ENCODE results near the gene PAX4. TPM values are rescaled to one million over a fixed set of nuclear protein-coding genes. Genes with fewer than 3 reads are reported as not detected.

The PAX4 gene
- total and polyA plus RNA-seq, 5 donors, result not detected

DNA sequence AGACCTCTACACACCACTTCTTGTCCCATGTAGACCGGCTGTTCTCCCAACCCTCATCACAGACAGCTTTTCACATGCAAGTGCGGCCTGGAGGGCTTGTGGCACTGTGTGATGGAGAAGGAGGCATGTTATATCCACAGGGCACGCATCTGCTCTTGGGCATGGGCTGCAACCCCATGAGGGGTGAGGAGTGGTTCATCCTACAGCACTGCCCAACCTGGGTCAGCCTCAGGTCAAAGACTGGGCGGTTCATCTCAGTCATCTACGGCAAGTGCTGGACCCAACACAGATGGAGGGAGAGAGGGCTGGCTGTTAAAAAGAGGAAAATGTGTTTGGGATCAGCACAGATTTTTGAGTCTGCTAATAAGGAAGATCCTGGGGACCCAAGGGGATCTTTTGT, 22.2 kb downstream of the PAX4 start:
- intact Hi-C loops (cut with DNase I), result no loop called here

DNA sequence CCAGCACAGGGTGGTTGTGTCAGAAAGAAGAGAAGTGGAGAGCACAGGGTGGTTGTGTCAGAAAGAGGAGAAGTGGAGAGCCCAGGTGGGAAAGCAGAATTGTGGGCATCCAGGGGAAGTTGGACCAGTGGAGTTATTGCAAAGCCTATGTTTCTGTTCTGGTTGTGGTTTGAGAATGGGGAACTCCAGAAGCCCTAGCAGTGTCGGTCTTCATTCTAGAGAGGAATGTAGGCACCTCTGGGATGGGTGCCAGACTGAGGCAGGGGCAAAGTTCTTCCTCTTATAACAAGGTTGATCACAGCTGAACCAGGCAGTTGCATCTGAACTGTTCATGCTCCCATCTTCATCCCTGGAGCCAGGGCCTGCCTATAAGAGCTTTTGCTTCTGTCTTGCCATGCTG, 23.5 kb downstream of the PAX4 start:
- Histone ChIP-seq H3K4me3 (ENCODE audit: low read length) (no peak overlapping the region), H3K9me3 (ENCODE audit: control insufficient read depth, low read length) (no peaks in the 10 kb centered on the region), H3K27me3 (ENCODE audit: control insufficient read depth, insufficient read depth) (no peaks in the 10 kb centered on the region), H3K27ac (ENCODE audit: low read length) (no peak overlapping the region), H3K4me1 (ENCODE audit: control insufficient read depth, insufficient read depth, low read length) (peaks cover 1% of the 10 kb centered on the region)
- intact Hi-C loops (cut with DNase I), result loop anchor here in 1 of 4 donors (5.0 kb wide), 1 partner anchor 53 kb away; no protein-coding TSS in a partner anchor
- 69% methylated on average over 1 of the region's 1 CpG for WGBS
- peak in 2 of 3 donors; percentile 62 to 67 for DNase-seq
- ATAC-seq, result no peak

More for the DNA sequence above, 22.2 kb downstream of the PAX4 start:
- DNase-seq (no peak), ATAC-seq (no peak)
- Histone ChIP-seq H3K9me3 (ENCODE audit: control insufficient read depth, low read length) (no peaks in the 10 kb centered on the region), H3K4me1 (ENCODE audit: control insufficient read depth, insufficient read depth, low read length) (no peaks in the 10 kb centered on the region), H3K4me3 (ENCODE audit: low read length) (no peak overlapping the region), H3K27ac (ENCODE audit: low read length) (no peak overlapping the region), H3K27me3 (ENCODE audit: control insufficient read depth, insufficient read depth) (no peaks in the 10 kb centered on the region)
- 92% methylated on average over 5 of the region's 5 CpGs for WGBS

DNA sequence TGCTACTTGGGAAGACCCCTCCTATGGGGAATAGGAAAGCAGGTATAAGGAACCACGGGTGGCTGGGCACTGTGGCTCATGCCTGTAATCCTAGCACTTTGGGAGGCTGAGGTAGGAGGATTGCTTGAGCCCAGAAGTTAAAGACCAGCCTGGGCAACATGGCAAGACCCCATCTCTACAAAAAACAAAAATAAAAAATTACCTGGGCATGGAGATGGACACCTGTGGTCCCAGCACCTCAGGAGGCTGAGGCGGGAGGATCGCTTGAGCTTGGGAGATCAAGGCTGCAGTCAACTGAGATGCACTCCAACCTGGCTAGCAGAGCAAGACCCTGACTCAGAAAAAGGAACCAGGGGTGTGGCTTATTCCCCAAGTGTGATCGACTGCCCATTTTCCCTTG, 25.4 kb downstream of the PAX4 start:
- no peak for ATAC-seq
- H3K4me1 ChIP-seq (ENCODE audit: control insufficient read depth, insufficient read depth, low read length), result peaks cover 3% of the 10 kb centered on the region
- DNase-seq, result no peak
- no peak overlapping the region for H3K27ac ChIP-seq (ENCODE audit: low read length)
- no peak overlapping the region for H3K4me3 ChIP-seq (ENCODE audit: low read length)
- H3K9me3 ChIP-seq (ENCODE audit: control insufficient read depth, low read length), result no peaks in the 10 kb centered on the region
- intact Hi-C loops (cut with DNase I), result loop anchor here in 1 of 4 donors (5.0 kb wide), 1 partner anchor 55 kb away; no protein-coding TSS in a partner anchor
- no peaks in the 10 kb centered on the region for H3K27me3 ChIP-seq (ENCODE audit: control insufficient read depth, insufficient read depth)
- 78% methylated on average over 4 of the region's 4 CpGs for WGBS

DNA sequence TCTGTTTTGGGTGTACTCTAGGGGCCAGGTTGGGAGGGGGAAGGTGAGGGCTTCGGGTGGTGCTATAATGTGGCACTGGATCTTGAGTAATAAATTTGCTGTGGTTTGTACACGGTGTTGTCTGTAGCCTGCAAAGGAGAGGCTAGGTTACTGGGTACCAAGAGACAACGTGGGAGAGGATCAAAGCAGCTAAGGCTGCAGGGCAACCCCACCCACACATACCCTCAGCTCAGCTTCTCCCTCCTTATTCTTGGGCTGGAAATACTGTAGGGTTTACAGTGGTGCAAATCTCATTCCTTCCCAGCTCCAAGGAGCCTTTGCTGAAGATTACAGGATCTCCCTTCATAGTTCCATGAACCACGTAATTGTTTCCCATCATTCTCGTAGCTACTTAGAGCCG, 26.4 kb downstream of the PAX4 start:
- ATAC-seq (no peak), DNase-seq (no peak)
- no peaks in the 10 kb centered on the region for H3K27me3 ChIP-seq (ENCODE audit: control insufficient read depth, insufficient read depth)
- H3K27ac ChIP-seq (ENCODE audit: low read length), result no peak overlapping the region
- 84% methylated on average over 6 of the region's 6 CpGs for WGBS
- intact Hi-C loops (cut with DNase I), result loop anchor here in 1 of 4 donors (5.0 kb wide), 1 partner anchor 56 kb away; no protein-coding TSS in a partner anchor
- H3K4me3 ChIP-seq (ENCODE audit: low read length), result no peak overlapping the region
- peaks cover 3% of the 10 kb centered on the region for H3K4me1 ChIP-seq (ENCODE audit: control insufficient read depth, insufficient read depth, low read length)
- no peaks in the 10 kb centered on the region for H3K9me3 ChIP-seq (ENCODE audit: control insufficient read depth, low read length)

DNA sequence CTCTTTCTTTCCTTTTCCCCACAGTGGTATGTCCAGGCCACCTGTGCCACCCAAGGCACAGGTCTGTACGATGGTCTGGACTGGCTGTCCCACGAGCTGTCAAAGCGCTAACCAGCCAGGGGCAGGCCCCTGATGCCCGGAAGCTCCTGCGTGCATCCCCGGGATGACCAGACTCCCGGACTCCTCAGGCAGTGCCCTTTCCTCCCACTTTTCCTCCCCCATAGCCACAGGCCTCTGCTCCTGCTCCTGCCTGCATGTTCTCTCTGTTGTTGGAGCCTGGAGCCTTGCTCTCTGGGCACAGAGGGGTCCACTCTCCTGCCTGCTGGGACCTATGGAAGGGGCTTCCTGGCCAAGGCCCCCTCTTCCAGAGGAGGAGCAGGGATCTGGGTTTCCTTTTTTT, 26.8 kb downstream of the PAX4 start:
- peaks cover 3% of the 10 kb centered on the region for H3K4me1 ChIP-seq (ENCODE audit: control insufficient read depth, insufficient read depth, low read length)

DNA sequence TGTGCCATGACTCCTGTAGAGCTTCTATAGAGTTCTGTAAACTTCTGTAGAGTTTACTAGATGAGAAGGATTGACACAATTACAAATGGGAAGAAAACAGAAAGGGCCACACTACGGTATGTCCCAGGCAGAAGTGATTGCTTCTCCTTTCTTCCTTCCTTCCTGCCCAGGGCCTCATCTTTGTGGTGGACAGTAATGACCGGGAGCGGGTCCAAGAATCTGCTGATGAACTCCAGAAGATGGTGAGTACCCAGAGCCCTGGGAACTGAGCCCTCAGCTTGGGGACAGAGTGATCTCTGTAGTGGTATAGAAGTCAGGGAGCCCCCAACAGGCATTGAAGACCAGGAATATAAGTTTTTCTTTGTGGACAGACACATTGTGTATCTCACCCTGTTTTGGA, 28.0 kb downstream of the PAX4 start:
- Histone ChIP-seq H3K27me3 (ENCODE audit: control insufficient read depth, insufficient read depth) (no peaks in the 10 kb centered on the region), H3K4me1 (ENCODE audit: control insufficient read depth, insufficient read depth, low read length) (peaks cover 3% of the 10 kb centered on the region), H3K27ac (ENCODE audit: low read length) (no peak overlapping the region), H3K9me3 (ENCODE audit: control insufficient read depth, low read length) (no peaks in the 10 kb centered on the region), H3K4me3 (ENCODE audit: low read length) (no peak overlapping the region)
- no peak for ATAC-seq
- WGBS, result 61% methylated on average over 3 of the region's 3 CpGs
- intact Hi-C loops (cut with DNase I), result loop anchor here in 1 of 4 donors (5.0 kb wide), 1 partner anchor 57 kb away; no protein-coding TSS in a partner anchor
- DNase-seq, result peak in 1 of 3 donors; percentile 66

More for the DNA sequence above, 26.8 kb downstream of the PAX4 start:
- H3K4me3 ChIP-seq (ENCODE audit: low read length), result no peak overlapping the region
- no peaks in the 10 kb centered on the region for H3K9me3 ChIP-seq (ENCODE audit: control insufficient read depth, low read length)
- intact Hi-C loops (cut with DNase I), result loop anchor here in 1 of 4 donors (5.0 kb wide), 1 partner anchor 56 kb away; no protein-coding TSS in a partner anchor
- WGBS, result 92% methylated on average over 7 of the region's 7 CpGs
- H3K27me3 ChIP-seq (ENCODE audit: control insufficient read depth, insufficient read depth), result no peaks in the 10 kb centered on the region
- ATAC-seq (no peak), DNase-seq (no peak)
- no peak overlapping the region for H3K27ac ChIP-seq (ENCODE audit: low read length)

DNA sequence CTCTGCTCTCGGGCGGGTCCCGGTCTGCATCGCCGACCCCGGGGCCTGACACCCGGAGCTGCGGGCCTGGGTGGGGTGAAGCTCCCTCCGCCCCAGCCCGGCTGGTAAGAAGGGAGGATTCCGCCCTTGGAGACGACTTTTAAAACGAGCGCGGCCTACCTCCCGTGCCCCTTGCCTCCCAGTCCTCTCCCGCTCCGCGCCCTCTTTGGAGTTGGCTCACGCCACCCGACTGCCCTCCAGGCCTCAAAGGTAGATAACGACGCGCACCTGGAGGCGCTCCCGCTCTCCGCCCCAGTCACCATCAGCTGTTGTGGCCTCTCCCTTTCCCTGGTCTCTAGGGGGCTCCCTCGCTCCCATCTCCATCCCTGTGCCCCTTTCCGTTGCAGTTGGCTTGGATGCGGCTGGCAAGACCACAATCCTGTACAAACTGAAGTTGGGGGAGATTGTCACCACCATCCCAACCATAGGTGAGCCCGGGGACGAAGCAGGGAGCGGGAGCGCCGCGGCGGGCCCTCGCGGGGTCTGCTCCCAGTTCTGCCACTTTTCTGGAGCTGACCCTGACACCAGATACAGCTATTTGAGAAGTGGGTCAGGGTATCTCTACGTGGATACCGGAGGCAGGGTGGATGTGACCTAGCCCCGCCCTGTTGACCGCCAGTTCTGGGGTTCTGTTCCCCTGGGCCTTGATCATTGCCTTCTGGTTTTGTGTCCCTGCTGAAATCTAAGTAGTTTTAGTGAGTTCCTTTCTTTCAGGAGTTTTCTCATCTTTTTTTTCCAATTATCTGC, 29.1 kb downstream of the PAX4 start:
- Histone ChIP-seq H3K4me3 (ENCODE audit: low read length) (peak overlapping the region; percentile 94), H3K27me3 (ENCODE audit: control insufficient read depth, insufficient read depth) (no peaks in the 10 kb centered on the region), H3K4me1 (ENCODE audit: control insufficient read depth, insufficient read depth, low read length) (peaks cover 10% of the 10 kb centered on the region), H3K27ac (ENCODE audit: low read length) (peak overlapping the region; percentile 85), H3K9me3 (ENCODE audit: control insufficient read depth, low read length) (no peaks in the 10 kb centered on the region)
- DNase-seq (peak; percentile 48 to 76 (median 72)), ATAC-seq (peak; percentile 17 to 27)
- 3% methylated on average over 43 of the region's 43 CpGs for WGBS
- intact Hi-C loops (cut with DNase I), result no loop called here

DNA sequence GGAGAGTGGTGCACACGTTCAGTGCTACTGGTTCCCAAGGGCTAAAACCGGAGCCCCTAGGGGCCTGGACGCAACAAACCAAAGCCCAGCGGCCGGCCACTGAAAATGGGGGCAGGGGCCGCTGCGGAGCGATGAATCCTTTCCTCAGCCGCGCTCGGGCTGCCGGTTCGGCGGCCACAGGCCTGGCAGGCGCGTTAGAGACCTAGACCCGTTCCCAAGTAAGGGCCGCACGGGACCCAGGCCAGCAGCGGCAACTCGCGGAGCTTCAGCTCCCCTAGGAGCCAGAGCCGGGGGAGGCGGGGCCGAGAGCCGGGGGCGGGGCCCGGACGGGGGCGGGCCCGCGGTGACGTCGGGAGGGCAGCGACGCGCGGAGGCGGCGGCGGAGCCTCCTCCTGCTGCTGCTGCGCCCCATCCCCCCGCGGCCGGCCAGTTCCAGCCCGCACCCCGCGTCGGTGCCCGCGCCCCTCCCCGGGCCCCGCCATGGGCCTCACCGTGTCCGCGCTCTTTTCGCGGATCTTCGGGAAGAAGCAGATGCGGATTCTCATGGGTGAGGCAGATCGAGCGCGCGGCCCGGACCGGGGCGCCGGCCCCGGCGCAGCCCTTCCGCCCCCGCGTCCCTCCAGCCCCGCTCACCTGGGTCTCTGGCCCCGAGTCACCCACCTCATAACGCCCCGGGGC, 29.8 kb downstream of the PAX4 start, which contains the start of gene ARF5:
TSS of gene ARF5 (plus strand) at position 393 of the 678 bp plus-strand sequence. CDS start at position 481, 88 bp downstream.
- Histone ChIP-seq H3K4me3 (ENCODE audit: low read length) (peak within 1 kb of the TSS; percentile 94), H3K27me3 (ENCODE audit: control insufficient read depth, insufficient read depth) (no peaks in the 10 kb centered on the region), H3K27ac (ENCODE audit: low read length) (peak within 1 kb of the TSS; percentile 90), H3K9me3 (ENCODE audit: control insufficient read depth, low read length) (no peaks in the 10 kb centered on the region), H3K4me1 (ENCODE audit: control insufficient read depth, insufficient read depth, low read length) (peaks cover 13% of the 10 kb centered on the region)
- ATAC-seq, result peak; percentile 94 to 96
- under 1% methylated on average over 77 of the region's 77 CpGs for WGBS
- intact Hi-C loops (cut with DNase I), result no loop called here
- DNase-seq, result peak; percentile 90 to 97 (median 95)

DNA sequence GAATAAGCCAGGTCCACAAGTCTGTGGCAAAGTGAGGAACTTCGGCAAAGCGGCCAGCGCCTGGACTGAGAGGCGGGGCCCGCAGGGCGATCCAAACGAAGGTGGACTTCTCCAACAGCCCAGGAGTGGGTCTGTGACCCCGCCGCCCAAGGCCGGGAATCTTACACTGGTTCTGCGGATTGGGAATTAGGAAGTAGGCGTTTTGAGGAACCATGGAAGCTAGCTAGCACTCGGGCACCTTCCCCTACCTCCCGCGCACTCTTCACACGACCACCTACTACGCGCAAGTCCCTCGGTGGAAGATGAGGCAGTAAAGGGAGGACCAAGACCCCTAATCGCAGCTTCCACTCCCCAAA, 30.3 kb downstream of the PAX4 start:
- Histone ChIP-seq H3K4me3 (ENCODE audit: low read length) (peak overlapping the region; percentile 94), H3K27ac (ENCODE audit: low read length) (peak overlapping the region; percentile 90), H3K4me1 (ENCODE audit: control insufficient read depth, insufficient read depth, low read length) (peaks cover 13% of the 10 kb centered on the region), H3K27me3 (ENCODE audit: control insufficient read depth, insufficient read depth) (no peaks in the 10 kb centered on the region), H3K9me3 (ENCODE audit: control insufficient read depth, low read length) (no peaks in the 10 kb centered on the region)
- ATAC-seq (no peak), DNase-seq (peak in 2 of 3 donors; percentile 63 to 73)
- intact Hi-C loops (cut with DNase I), result no loop called here
- 48% methylated on average over 20 of the region's 20 CpGs for WGBS

DNA sequence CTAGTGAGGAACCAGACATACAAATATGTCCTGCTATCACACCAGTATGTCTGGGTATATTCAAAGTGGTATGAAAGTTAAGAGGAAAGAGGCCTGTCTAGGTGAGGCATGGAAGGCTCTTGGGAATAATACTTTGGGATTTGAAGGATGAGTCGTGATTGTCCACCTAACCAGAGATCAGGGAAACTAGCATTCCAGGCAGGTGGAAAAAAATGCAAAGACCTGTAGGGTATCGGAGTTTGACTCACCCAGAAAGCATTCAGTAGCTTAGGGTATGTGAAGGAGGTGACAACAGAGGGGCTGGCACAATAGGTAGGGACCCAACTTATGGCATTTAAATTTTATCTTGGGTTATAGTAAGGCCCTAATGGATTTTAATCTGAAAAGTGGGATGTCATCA, 31.6 kb downstream of the PAX4 start:
- Histone ChIP-seq H3K27ac (ENCODE audit: low read length) (no peak overlapping the region), H3K27me3 (ENCODE audit: control insufficient read depth, insufficient read depth) (no peaks in the 10 kb centered on the region), H3K4me3 (ENCODE audit: low read length) (no peak overlapping the region), H3K9me3 (ENCODE audit: control insufficient read depth, low read length) (no peaks in the 10 kb centered on the region), H3K4me1 (ENCODE audit: control insufficient read depth, insufficient read depth, low read length) (peaks cover 21% of the 10 kb centered on the region)
- 95% methylated on average over 2 of the region's 2 CpGs for WGBS
- DNase-seq (no peak), ATAC-seq (no peak)
- intact Hi-C loops (cut with DNase I), result no loop called here

Data from right cardiac atrium (tissue), 5 donors.